22Rv1 (cell line): ENCODE results near the gene CTDSPL.

Experiments used
- ZFX ChIP-seq: fragments of 450-650 bp; IDR thresholded peaks from 2 replicates; pipeline ENCODE4 v1.6.1; 2017; ENCODE audit warnings: antibody characterized with exemption, borderline replicate concordance
- TF ChIP-seq, protein P1 (sequence below): fragments of 450-650 bp; IDR thresholded peaks from 2 replicates; pipeline ENCODE4 v1.5.1; 2017; ENCODE audit warnings: mild to moderate bottlenecking

GRCh38 chr3:37901721-37902120 lies 40.0 kb downstream of the CTDSPL start:
- TF ChIP-seq, protein P1, sequence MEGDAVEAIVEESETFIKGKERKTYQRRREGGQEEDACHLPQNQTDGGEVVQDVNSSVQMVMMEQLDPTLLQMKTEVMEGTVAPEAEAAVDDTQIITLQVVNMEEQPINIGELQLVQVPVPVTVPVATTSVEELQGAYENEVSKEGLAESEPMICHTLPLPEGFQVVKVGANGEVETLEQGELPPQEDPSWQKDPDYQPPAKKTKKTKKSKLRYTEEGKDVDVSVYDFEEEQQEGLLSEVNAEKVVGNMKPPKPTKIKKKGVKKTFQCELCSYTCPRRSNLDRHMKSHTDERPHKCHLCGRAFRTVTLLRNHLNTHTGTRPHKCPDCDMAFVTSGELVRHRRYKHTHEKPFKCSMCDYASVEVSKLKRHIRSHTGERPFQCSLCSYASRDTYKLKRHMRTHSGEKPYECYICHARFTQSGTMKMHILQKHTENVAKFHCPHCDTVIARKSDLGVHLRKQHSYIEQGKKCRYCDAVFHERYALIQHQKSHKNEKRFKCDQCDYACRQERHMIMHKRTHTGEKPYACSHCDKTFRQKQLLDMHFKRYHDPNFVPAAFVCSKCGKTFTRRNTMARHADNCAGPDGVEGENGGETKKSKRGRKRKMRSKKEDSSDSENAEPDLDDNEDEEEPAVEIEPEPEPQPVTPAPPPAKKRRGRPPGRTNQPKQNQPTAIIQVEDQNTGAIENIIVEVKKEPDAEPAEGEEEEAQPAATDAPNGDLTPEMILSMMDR = no peak
- no peak for TF ChIP-seq ZFX
